GM21723 (cell line): Measurements from ENCODE around the gene EPHA4.
A peak's percentile ranks its signal among the peaks of the same experiment; 100 is the strongest.

Experiments used
- ATAC-seq: cut with Tn5 transposase; IDR thresholded peaks from one replicate; pipeline ENCODE4 v1.9.1; 2021; ENCODE audit warnings: mild to moderate bottlenecking, moderate library complexity; ENCODE audit not compliant: unreplicated experiment

Gene EPHA4

GRCh38 chr2:221572219-221572820 is at the start of gene EPHA4:
EPHA4 (minus strand) TSS chr2:221572304; CDS start chr2:221572248, 56 bp downstream.
- ATAC-seq = peak; percentile 90

DNA sequence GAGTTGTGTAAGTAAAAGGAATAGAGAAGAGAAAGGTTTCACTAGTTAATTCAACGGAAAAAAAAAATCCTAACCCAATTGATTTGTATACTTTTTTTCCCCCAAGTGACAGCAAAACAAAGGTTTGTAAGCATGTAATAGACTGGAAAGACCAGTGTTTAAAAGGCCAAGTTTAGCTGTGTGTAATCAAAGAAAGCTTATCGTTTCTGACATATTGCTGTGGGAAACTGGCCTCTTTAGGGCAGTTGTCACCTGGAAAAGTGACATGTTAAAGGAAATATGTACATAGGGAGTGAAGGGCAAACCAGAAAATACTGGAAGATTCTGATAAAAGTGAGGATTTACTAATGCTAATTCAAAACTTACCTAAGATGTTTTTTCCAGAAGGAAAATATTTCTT is 45.9 kb upstream of the EPHA4 start:
- no peak for ATAC-seq

DNA sequence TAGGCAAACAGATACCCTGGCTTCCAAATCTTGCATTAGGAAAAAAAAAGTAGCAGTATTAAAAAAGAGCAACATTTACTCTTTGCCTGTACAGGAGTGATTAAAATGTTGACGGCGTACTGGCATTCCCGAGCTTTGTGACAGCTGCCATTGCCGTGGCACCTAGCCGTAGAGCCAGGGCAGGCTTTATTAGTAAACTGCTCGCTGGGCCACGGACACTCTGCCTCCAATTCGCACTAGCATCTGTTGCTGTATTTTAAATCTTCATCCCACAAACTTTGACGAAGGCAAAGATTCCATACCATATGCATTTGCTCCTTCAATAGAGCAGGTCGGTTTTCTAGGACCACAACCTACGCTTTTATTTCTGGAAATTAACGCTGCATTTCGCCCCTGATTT is 44.5 kb upstream of the EPHA4 start:
- ATAC-seq = no peak

DNA sequence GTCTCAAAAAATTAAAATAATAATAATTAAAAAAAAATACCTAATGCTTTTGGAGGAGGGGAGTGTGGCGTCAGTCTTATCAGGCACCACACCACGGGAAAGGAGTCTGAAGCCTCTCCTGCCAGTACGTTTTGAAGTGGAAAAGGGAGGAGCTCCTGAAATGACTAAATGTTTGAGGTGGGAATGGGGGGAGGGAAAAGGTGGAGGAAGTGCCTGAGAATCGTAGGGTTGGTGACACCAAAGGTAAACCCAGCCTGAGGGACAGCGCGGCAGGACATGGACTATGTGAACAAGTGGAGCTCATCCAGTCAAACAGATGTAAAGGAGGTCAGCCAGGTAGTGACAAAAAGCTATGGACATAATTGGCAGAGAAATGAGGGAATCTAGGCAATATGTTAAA is 42.2 kb upstream of the EPHA4 start:
- ATAC-seq = no peak

DNA sequence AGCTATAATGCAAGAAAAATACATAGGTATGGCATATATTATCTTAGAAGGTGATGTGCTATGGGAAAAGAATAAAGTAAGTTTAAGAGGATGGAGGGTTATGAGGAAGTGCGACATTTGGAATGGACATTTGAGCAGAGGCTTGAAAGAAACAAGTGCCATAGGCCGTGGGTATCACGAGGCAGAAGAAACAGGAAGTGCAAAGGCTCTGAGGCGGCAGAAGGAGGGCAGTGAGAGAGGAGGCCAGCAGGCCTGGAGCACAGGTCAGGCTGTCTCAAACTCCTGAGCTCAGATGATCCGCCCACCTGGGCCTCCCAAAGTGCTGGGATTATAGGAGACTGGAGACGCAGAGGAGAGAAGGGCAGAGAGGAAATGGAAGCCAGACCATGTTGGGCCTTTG is 40.7 kb upstream of the EPHA4 start:
- ATAC-seq = no peak

DNA sequence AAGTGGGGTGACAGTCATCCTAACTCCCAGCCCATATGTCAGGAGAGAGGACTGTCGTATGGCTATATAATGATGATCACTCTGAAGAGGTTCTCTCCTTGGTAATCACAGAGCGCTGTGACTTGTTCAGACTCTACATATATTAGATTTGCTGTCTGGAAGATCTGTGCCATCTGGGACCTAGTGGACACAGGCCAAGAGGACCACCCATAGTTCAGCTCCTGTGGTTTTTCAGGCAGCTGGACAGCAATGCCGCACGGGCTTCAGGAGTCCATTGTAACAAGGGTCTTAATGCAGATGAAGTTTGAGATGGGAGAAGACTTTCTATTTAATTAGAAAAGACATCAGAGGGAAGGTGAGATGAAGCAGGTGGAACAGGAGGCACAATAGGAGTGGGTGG is 40.1 kb upstream of the EPHA4 start:
- ATAC-seq = no peak

DNA sequence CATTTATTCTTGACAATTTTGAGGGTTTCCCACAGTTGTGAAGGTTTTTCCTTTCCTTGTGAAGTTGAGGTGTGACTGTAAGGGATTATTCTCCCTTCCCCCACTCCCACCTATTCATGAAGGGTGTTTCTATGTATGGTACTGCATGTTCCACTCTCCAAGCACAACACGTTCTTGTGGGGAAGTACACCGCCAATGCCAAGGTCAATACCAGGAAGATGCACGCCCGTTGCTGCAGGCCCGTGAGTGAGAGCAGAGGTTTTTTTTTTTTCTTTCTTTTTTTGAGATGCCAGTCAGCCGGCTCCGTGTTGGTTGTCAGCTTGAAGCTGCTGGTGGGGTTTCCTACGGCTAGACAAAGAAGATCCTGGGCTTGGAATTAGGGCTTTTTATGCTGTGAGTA is 38.6 kb upstream of the EPHA4 start:
- ATAC-seq = no peak

DNA sequence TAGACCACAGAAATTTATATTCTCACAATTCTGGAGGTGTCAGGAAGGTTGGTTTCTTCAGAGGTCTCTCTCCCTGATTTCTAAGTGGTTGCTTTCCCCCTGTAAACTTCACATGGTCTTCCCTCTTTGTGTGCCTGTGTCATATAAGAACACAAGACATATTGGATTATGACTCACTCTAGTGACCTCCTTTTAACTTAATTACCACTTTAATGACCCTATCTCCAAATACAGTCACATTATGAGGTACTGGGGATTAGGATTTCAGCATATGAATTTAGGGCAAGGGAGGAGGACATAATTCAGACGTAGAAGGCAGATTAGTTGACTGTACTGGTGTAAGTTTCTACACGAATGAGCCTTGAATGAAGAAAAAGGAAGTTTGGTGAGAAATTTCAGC is 38.2 kb upstream of the EPHA4 start:
- no peak for ATAC-seq

DNA sequence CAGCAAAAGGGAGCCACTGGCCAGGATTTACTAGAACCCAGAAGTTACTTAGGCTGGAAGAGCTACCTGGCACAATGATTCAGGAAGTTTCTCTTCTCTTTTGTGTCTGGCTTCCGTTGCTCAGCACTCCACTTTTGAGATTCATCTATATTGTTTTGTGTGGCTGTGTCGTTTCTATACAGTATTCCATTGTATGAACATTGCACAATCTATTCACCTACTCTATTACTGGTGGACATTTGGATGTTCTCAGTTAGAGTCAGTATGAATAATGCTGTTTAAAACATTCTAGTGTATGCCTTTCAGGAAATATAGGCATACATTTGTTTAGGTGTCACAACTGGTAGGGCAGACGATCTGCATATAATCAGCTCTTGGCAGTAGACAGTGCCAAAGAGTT is 36.3 kb upstream of the EPHA4 start:
- no peak for ATAC-seq

DNA sequence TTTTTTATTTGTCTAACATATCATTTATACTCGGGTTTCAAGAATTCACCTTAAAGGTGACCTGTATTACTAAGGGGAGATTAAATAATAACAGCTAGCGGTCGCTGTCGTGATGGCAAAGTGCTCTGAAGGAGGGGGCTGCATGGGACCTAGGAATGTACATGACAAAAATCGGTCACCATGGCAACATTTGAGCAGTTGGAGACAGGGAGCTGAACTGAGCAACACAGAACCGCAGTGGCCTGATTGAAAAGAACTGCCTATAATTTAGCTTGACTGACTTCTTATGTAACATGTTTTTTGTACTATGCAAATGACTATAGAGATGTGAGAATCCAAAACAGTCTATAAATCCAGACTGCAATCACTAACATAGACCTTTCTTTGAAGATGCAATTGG is 34.3 kb upstream of the EPHA4 start:
- ATAC-seq = no peak

DNA sequence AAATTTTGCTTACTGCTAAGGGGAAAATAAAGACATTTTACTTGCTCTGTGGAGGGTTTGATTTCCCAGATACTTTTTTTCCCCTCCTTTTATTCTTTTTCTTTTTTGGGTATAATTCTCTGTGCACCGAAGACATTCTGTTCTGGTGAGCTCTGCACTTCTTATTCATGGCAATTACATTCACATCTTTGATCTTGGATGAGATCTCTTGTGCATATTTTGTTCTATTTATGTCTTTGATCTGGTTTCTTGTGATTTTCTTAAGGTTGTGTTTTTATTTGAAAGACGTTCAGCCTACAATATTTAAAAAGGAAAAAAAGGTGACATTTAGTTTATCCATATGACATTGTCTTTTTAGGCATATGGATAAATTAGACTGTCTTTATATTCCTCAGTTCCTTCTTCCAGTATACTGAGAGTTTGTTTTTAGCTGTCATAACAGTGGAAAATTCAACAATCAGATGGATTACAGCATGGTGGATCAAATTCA is 33.7 kb upstream of the EPHA4 start:
- ATAC-seq = no peak

- ATAC-seq = no peak
These were observed 30.8 kb upstream of the EPHA4 start for GRCh38 chr2:221602938-221603337.

DNA sequence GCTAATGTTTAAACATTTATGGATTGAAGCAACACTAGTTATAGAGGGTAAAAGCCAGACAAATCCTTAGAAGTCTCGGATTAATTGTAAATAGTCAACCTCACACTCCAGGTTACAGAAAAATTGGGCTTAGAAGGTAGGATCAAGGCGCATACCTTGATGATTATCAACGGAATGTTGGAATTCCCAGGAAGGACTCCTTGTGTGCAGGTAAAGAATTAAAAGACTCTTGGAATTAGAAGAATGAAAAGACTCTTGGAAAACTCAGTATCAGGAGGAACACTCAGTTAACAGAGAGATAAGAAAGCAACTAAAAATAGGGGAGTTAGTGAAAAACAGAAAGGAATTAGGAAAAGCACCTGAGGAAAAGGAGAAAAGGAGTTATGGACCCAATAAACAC is 29.3 kb upstream of the EPHA4 start:
- ATAC-seq = no peak

- ATAC-seq = no peak
These were observed 28.3 kb upstream of the EPHA4 start for GRCh38 chr2:221600388-221600787.

DNA sequence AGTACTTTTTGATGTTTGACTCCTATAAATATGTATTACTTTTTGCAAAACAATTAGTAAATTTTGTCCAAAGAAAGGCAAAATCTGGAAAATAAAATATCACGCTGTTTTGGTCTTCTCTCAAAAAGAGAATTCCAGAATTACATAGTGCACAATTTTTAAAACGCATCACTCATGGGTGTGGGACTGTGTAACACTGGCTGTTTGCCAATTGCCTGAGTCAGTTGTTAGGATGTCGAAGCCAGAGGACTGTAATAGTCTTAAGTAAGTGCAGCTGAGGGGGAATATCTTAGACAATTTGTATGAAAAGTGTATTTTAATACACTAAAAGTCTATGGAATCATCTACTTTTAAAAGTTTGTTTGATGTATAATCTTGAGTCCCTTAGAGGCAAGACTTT is 24.1 kb upstream of the EPHA4 start:
- no peak for ATAC-seq

- no peak for ATAC-seq
These were observed 18.8 kb upstream of the EPHA4 start for GRCh38 chr2:221590861-221591365.

DNA sequence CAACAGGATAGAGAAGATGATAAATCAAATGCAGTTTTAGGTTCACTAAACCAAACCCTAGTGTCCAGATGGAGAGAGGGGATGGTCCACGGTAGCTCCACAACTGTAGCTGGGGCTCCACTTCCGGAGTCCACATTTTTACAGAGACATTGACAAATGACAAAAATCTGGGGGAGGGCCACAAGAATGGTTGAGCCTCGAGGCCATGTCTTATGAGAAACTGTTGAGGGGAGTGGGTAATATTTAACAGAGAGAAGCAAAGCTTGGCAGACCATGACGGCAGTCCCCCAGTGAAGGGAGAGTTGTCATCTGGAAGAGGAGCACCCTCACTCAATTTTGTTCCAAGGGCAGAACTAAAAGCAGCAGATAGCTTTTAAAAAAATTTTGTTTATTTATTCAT is 17.6 kb upstream of the EPHA4 start:
- no peak for ATAC-seq

DNA sequence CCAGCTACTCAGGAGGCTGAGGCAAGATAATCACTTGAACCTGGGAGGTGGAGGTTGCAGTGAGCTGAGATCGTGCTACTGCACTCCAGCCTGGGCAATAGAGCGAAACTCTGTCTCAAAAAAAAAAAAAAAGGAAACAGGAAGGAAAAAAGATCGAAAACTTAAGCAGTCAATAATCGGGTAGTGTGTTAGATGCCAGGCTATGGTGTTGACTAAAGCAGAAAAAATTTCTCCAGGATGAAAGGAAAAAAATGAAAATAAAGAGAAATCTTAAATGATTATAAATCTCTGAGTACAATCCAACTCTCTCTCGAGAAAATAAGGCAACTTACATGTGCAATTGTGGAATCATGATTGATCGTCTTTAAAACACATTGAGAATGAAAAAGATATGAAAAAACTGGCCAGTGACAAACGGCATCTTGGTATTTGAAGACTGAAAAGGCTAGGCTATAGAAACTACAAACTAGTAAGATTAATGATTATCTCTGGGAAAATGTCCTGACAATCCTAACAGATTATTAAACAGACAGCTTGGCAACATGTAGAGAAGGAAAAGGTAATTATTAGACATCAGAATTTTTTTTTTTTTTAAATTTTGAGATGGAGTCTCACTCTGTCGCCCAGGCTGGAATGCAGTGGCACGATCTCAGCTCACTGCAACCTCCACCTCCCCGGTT is 16.3 kb upstream of the EPHA4 start:
- no peak for ATAC-seq

GRCh38 chr2:221581986-221582385 is 9.9 kb upstream of the EPHA4 start:
- no peak for ATAC-seq

DNA sequence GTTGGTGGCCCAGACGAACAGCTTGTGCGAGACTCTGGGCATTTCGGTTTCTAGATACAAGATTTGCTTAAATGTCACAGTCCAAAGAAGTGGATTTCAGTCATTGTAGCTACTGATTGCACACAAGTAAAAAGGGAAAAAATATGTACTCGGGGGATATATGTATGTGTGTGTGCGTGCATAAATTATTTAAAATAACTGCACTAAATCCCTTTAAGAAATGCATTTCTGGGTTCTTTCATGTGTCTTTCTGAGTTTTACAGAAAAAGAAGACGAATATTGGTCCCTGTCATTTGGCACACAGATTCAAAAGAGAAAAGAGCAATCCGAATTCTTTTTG is 2.1 kb upstream of the EPHA4 start:
- no peak for ATAC-seq

DNA sequence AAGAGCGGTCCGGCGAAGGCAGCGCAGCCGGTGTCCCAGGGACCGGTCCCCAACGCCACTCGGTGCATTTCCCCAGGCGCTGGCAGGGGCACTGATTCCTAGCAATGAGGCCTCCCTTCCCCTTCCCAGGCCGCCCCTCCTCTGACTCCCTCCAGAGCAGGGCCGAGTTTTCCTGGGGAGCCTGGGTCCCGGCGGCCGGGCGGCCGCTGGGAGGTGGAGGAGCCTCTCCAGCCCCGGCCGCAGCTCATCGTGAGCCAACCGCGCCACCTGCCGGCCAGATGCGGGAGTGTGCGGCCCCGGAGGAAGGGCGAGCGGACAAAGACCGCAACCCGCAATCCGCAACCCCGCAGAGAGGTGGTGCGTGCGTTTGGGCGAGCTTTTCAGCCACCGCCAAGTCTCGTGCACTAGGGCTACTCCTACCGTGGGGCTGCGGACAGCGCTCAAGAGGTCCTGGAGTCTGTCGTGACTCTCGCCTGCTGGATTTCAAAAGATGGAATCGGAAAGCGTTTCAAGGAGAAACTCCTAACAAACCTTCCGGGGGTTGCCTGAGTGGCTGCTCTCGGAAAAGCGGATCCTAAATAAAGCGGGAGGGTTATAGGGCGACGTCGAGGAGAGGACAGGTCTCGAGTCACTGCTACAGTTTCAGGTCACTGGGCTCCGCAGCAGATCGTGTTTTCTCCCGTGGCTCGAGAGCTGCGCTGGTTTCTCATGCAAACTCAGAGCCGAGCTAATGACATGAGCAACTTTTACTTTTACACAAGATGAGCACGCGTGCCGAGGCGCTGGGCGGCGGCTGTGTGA is 1.5 kb upstream of the EPHA4 start:
- peak; percentile 66 for ATAC-seq
